Activated naive CD8-positive, alpha-beta T cell treated with anti-CD3 and anti-CD28 coated beads, Interleukin-2, amount 10 ng/mL, durations not matched to agents 7 days and 5 days (primary cell): ENCODE results near the gene UBAC2. TPM values are rescaled to one million over a fixed set of nuclear protein-coding genes. Genes with fewer than 3 reads are reported as not detected.

Experiments used
- ATAC-seq: fragments of 150-1000 bp; cut with Tn5 transposase; one replicate; pipeline ENCODE4 v1.10.0; 2021; ENCODE audit warnings: low read depth, moderate library complexity
- POLR2A ChIA-PET: fragments of 350-600 bp; sonication (Branson Sonifier 250); formaldehyde crosslinking; loops from one replicate; lab custom pipeline; 2021; ENCODE audit warnings: antibody characterized with exemption; lab: Charles Lee
- DNase-seq: peaks from one replicate; pipeline ENCODE4 v3.0.0; 2021
- H3K27ac Mint-ChIP-seq: one replicate; pipeline ENCODE4 v1.8.0; 2022; ENCODE audit warnings: mild to moderate bottlenecking, mixed read lengths
- H3K27me3 Mint-ChIP-seq: one replicate; pipeline ENCODE4 v1.8.0; 2022; ENCODE audit warnings: mild to moderate bottlenecking, moderate library complexity, mixed read lengths
- H3K36me3 Mint-ChIP-seq: one replicate; pipeline ENCODE4 v1.8.0; 2021; ENCODE audit warnings: mild to moderate bottlenecking, mixed read lengths
- H3K4me1 Mint-ChIP-seq: one replicate; pipeline ENCODE4 v1.8.0; 2021; ENCODE audit warnings: mixed read lengths
- H3K4me3 Mint-ChIP-seq: one replicate; pipeline ENCODE4 v1.8.0; 2022; ENCODE audit warnings: mild to moderate bottlenecking, moderate library complexity, mixed read lengths
- H3K9me3 Mint-ChIP-seq: one replicate; pipeline ENCODE4 v1.8.0; 2021; ENCODE audit warnings: mixed read lengths
- total RNA-seq, 2 experiments: library from RNA; stranded (reverse); gene quantifications; one replicate each; pipeline ENCODE4 v1.2.3, GENCODE V29; 2021

Gene UBAC2
- 10 to 100 TPM; 79.1 to 80.8 TPM for total RNA-seq

DNA sequence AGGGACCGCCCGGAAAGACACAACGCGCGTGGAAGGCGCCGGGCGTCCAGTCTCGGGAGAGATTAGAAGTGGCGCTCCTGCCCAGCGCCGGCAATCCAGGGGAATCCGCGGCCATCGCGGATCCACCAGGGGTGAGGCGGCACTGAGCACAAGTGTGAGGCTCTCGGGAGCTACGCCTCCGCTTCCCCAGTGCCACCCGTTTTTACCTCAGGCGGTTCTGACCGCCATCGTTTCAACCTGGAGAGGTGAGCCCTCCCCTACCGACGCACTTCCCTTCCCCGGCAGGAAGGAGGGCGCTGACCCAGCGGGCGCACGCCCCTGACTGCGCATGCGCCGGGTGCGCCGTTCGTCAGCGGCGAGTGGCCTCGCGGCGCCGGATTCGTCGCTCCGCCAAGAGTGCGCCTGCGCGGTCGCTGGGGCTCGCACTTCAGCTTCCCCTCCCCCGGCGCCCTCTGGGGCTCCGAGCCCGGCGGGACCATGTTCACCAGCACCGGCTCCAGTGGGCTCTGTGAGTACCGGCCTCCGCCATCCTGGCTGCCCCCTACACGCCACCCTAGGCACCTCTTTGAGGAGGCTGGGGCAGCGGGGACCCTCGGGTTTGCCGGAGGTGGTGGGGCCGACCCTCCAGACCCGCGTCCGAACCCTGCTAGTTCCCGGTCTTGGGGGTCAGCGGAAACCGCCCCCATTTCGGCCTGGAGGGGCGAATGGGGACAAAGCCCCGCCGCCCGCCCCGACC lies at the start of gene UBAC2:
TSS of gene UBAC2 (plus strand) at position 423 of the 736 bp plus-strand sequence. CDS start at position 478, 55 bp downstream.
- peak; percentile 99 for DNase-seq
- peak within 1 kb of the TSS; percentile 99 for H3K27ac Mint-ChIP-seq
- peak within 1 kb of the TSS; percentile 98 for H3K4me3 Mint-ChIP-seq
- ATAC-seq = peak; percentile 84
- no peaks in the 10 kb centered on the region for H3K27me3 Mint-ChIP-seq
- H3K36me3 Mint-ChIP-seq = peaks cover 10% of the 10 kb centered on the region
- H3K4me1 Mint-ChIP-seq = peaks cover 50% of the 10 kb centered on the region
- POLR2A ChIA-PET = interaction anchor here (0.8 to 9.0 kb wide), 25 partner anchors 9 to 236 kb away, joined by 3 to 158 read pairs (median 5); partner anchors contain the start of gene GPR18
- H3K9me3 Mint-ChIP-seq = no peaks in the 10 kb centered on the region

- ATAC-seq (peak; percentile 50), DNase-seq (no peak)
- no peak overlapping the region for H3K4me3 Mint-ChIP-seq
- POLR2A ChIA-PET = no interaction called here
- peaks cover 1% of the 10 kb centered on the region for H3K9me3 Mint-ChIP-seq
- H3K27me3 Mint-ChIP-seq = peaks cover 2% of the 10 kb centered on the region
- peaks cover 3% of the 10 kb centered on the region for H3K36me3 Mint-ChIP-seq
- no peak overlapping the region for H3K27ac Mint-ChIP-seq
- H3K4me1 Mint-ChIP-seq = peaks cover 3% of the 10 kb centered on the region
Measured at GRCh38 chr13:99151516-99151915, 49.1 kb upstream of the UBAC2 start.

DNA sequence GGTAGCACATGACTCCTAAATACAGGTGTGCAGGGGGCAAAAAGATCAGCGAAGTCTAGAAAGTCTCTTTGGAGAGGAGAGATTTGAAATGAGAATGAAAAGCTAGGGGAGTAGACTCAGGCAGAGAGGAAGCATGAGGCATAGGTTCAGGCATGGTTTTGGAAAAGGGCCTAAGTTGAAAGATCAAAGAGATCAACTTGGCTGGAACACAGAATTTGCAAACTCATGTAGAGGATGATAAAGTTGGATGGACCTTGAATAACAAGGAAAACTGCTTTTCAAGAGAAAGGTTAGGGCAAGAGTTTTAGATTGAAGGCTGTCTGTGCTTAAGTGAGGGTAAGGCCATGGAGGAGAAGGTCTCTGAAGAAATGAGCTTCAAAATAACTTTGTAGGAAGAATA lies 47.4 kb upstream of the UBAC2 start:
- DNase-seq = no peak
- Mint-ChIP-seq H3K27me3 (peaks cover 3% of the 10 kb centered on the region), H3K9me3 (peaks cover 1% of the 10 kb centered on the region), H3K4me3 (no peak overlapping the region), H3K36me3 (peaks cover 3% of the 10 kb centered on the region), H3K27ac (no peak overlapping the region), H3K4me1 (peaks cover 3% of the 10 kb centered on the region)
- POLR2A ChIA-PET = no interaction called here
- ATAC-seq = no peak

DNA sequence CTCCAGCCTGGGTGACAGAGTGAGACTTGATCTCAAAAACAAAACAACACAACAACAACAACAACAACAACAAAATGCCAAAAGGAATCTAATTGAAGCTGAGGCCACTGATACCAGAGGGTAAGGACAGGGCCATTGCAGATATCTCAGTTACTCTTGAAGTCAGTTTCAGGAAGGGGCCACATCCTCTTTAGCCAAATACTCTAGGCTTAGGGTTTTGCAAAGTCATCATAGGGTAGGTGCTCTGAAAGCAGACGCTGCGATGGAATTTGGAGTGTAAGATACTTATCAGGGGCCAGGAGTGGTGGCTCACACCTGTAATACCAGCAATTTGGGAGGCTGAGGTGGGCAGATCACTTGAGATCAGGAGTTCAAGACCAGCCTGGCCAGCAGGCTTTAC lies 46.6 kb upstream of the UBAC2 start:
- ATAC-seq = no peak
- H3K36me3 Mint-ChIP-seq = peaks cover 3% of the 10 kb centered on the region
- H3K27me3 Mint-ChIP-seq = peaks cover 9% of the 10 kb centered on the region
- H3K9me3 Mint-ChIP-seq = peaks cover 1% of the 10 kb centered on the region
- H3K4me1 Mint-ChIP-seq = peaks cover 3% of the 10 kb centered on the region
- POLR2A ChIA-PET = no interaction called here
- DNase-seq = no peak
- H3K4me3 Mint-ChIP-seq = no peak overlapping the region
- no peak overlapping the region for H3K27ac Mint-ChIP-seq

DNA sequence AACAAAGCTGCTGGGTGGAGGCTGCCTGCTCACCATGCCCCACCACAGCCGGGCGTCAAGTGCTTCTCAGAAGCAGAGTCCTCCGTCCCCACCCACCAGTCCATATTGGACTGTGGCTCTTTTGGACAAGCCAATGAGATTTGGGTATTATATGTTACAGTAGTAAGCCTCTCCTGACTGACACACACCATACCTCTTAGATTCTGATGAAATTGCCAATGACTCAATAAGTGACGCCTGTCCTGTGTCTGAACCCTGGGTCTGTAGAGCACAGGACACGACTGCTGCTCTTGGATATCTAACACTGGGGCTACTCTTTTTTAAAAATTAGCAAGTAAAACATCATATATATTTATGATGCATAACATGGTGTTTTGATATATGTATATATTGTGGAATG lies 44.8 kb upstream of the UBAC2 start:
- Mint-ChIP-seq H3K4me1 (peaks cover 3% of the 10 kb centered on the region), H3K4me3 (no peak overlapping the region), H3K36me3 (no peaks in the 10 kb centered on the region), H3K27me3 (peaks cover 11% of the 10 kb centered on the region), H3K27ac (no peak overlapping the region), H3K9me3 (no peaks in the 10 kb centered on the region)
- DNase-seq = no peak
- no peak for ATAC-seq
- POLR2A ChIA-PET = no interaction called here

DNA sequence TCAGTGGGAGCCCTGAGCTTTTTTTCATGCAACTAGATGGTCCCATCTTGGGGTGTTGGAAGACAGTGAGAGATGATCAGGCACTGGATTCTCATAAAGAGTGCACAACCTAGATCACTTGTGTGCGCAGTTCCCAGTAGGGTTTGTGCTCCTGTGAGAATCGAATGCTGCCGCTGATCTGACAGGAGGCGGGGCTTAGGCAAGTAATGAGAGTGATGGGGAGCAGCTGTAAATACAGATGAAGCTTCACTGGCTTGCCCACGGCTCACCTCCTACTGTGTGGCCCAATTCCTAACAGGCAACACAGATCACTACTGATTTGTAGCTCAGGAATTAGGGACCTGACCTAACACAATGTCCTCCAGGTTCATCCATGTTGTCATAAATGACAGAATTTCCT lies 43.6 kb upstream of the UBAC2 start:
- POLR2A ChIA-PET = interaction anchor here (0.7 kb wide), 1 partner anchor 204 kb away, joined by 6 read pairs; no protein-coding TSS in a partner anchor
- Mint-ChIP-seq H3K27ac (no peak overlapping the region), H3K36me3 (no peaks in the 10 kb centered on the region), H3K9me3 (no peaks in the 10 kb centered on the region), H3K4me1 (no peaks in the 10 kb centered on the region), H3K27me3 (peaks cover 11% of the 10 kb centered on the region), H3K4me3 (no peak overlapping the region)
- ATAC-seq = no peak
- DNase-seq = no peak

DNA sequence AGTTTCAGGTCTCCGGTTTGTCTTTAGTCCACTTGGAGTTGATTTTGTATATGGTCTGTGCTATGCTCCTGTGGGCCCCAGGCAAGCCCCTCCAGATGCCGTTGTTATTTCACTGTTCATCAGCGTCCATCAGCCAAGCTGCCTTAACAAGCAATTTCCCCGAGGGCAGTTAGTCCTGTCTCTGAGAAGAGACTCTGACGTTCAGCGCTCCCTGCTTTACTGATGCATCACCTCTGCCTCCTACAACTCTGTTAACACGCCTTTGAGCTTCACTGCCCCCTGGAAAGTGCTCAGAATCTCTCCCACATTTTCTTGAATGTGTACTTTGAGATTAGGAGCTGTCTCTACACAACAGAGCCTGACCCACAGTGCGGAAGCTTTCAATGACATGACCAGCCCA lies 41.8 kb upstream of the UBAC2 start:
- ATAC-seq (no peak), DNase-seq (no peak)
- Mint-ChIP-seq H3K36me3 (no peaks in the 10 kb centered on the region), H3K27me3 (peaks cover 15% of the 10 kb centered on the region), H3K9me3 (no peaks in the 10 kb centered on the region), H3K27ac (no peak overlapping the region), H3K4me3 (no peak overlapping the region), H3K4me1 (no peaks in the 10 kb centered on the region)
- POLR2A ChIA-PET = interaction anchor here (0.6 kb wide), 1 partner anchor 66 kb away, joined by 3 read pairs; no protein-coding TSS in a partner anchor

GRCh38 chr13:99159331-99160061 lies 41.2 kb upstream of the UBAC2 start:
- no peak for DNase-seq
- H3K36me3 Mint-ChIP-seq = no peaks in the 10 kb centered on the region
- peaks cover 3% of the 10 kb centered on the region for H3K9me3 Mint-ChIP-seq
- no peak for ATAC-seq
- POLR2A ChIA-PET = interaction anchor here (0.6 kb wide), 1 partner anchor 65 kb away, joined by 3 read pairs; no protein-coding TSS in a partner anchor
- peaks cover 15% of the 10 kb centered on the region for H3K27me3 Mint-ChIP-seq
- H3K27ac Mint-ChIP-seq = no peak overlapping the region
- H3K4me3 Mint-ChIP-seq = no peak overlapping the region
- no peaks in the 10 kb centered on the region for H3K4me1 Mint-ChIP-seq

DNA sequence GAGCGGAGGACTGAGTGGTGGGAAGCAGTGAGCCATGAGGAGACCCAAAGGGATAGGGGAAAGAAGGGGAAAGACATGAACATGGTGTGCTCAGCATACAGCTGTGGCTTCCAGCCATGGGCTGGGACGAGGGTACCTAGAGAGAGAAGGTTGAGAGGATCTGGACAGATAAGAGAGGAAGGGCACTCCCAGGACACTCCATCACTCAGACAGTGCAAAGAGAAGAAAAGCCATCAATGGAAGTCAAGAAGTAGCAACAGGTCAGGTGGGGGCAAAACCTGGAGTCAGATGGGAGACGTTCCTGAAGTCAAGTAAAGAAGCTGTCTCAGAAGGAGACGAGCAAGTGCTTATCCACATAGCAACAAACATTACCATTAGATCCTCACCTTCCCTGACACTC lies 40.2 kb upstream of the UBAC2 start:
- ATAC-seq (no peak), DNase-seq (no peak)
- no peaks in the 10 kb centered on the region for H3K36me3 Mint-ChIP-seq
- H3K27me3 Mint-ChIP-seq = peaks cover 15% of the 10 kb centered on the region
- H3K27ac Mint-ChIP-seq = no peak overlapping the region
- POLR2A ChIA-PET = no interaction called here
- no peaks in the 10 kb centered on the region for H3K4me1 Mint-ChIP-seq
- H3K4me3 Mint-ChIP-seq = no peak overlapping the region
- H3K9me3 Mint-ChIP-seq = peaks cover 3% of the 10 kb centered on the region

- Mint-ChIP-seq H3K36me3 (no peaks in the 10 kb centered on the region), H3K4me3 (no peak overlapping the region), H3K4me1 (no peaks in the 10 kb centered on the region), H3K27me3 (peaks cover 13% of the 10 kb centered on the region), H3K27ac (no peak overlapping the region), H3K9me3 (peaks cover 3% of the 10 kb centered on the region)
- POLR2A ChIA-PET = interaction anchor here (0.7 kb wide), 1 partner anchor 36 kb away, joined by 4 read pairs; no protein-coding TSS in a partner anchor
- no peak for DNase-seq
- ATAC-seq = no peak
Measured at GRCh38 chr13:99161512-99161911, 39.1 kb upstream of the UBAC2 start.

GRCh38 chr13:99162567-99163361 lies 37.9 kb upstream of the UBAC2 start:
- Mint-ChIP-seq H3K9me3 (peaks cover 3% of the 10 kb centered on the region), H3K4me3 (no peak overlapping the region), H3K36me3 (no peaks in the 10 kb centered on the region), H3K27ac (no peak overlapping the region), H3K27me3 (peaks cover 13% of the 10 kb centered on the region), H3K4me1 (no peaks in the 10 kb centered on the region)
- no peak for DNase-seq
- no peak for ATAC-seq
- POLR2A ChIA-PET = no interaction called here

DNA sequence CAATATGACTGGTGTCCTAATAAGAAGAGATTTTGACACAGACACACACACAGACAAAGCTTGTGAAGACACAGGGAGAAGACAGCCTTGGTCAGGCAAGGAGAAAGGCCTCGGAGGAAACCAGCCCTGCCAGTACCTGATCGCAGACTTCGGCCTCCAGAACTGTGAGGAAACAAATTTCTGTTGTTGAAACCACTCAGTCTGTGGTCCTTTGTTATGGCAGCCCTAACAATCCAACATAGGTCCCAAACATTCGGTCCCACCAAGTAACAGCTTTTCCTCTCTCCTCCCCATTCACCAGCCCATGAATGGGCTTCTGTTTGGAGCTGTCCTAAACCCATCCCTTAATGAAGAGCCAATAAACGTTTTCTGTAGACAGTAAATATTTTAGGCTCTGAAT lies 36.4 kb upstream of the UBAC2 start:
- H3K27ac Mint-ChIP-seq = no peak overlapping the region

More for the DNA sequence above, 36.4 kb upstream of the UBAC2 start:
- ATAC-seq = no peak
- no peak for DNase-seq
- no peaks in the 10 kb centered on the region for H3K36me3 Mint-ChIP-seq
- H3K4me3 Mint-ChIP-seq = no peak overlapping the region
- peaks cover 5% of the 10 kb centered on the region for H3K9me3 Mint-ChIP-seq
- H3K4me1 Mint-ChIP-seq = no peaks in the 10 kb centered on the region
- POLR2A ChIA-PET = no interaction called here
- H3K27me3 Mint-ChIP-seq = peaks cover 4% of the 10 kb centered on the region
